ENCODE data around the gene CSE1L.
"Not testable (repeated sequence)": the region's sequence is repeated elsewhere in the genome, so short reads cannot be mapped to it uniquely, and the experiment has no call there.

CSE1L gene

DNA sequence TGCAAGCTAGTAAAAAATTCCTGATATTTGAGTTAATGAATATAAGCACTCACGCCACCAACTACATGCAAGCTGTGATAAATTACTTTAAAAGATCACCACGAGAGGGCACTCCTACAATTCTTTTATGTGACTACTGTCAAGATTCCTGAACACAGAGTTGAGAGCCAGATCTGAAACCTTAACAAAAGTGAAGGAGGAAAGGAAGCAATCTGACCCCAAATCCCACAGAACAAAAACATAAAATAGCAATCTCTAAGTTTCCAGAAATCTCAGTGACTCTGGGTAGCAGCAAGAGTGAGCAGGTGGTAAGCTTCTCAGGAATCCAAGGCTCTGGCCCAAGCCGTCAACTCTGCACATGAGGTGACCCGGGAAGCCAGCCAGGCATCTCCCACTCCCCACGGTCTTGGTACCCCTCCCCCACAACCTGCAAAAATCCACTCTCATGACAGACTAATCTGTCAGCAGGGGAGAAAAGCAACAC is 86.9 kb downstream of the CSE1L start:
- DNase-seq = peak; percentile 31

DNA sequence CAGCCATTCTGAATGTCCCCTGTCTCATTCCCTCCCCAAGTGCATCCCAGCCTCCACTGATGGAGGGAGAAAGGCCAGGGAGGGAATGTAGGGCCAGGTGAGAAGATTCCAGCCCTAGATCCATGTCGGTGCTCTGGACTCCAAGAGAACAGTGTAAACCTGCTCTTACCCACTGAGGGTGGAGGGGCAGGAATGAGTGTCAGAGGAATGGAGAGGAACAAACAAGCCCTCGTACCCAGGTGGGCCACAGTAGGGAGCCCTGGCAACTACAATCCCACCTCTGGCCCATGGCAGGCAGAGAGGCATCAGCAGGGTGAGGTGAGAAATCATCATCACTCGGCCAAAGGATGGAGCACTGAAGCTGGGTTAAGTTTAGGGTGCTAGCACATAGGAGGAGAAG is 87.5 kb downstream of the CSE1L start:
- no peak for DNase-seq

DNA sequence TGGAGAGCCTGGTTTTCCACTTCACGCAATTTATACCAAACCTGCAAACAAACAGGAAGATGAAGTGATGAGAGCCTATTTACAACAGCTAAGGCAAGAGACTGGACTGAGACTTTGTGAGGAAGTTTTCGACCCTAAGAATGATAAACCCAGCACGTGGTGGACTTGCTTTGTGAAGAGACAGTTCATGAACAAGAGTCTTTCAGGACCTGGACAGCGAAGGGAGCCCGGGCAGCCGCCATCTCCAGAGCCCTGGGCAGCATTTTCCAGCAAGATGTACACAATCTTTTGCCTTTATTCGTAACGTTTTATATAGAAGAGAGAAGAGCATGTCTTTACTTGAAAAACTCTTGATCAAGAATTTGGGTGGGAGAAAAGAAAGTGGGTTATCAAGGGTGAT is 88.7 kb downstream of the CSE1L start:
- not testable (repeated sequence) for DNase-seq

GRCh38 chr20:49136817-49137571 is 90.9 kb downstream of the CSE1L start:
- no peak for DNase-seq

- DNase-seq = no peak
Observed at GRCh38 chr20:49138431-49138830, 92.3 kb downstream of the CSE1L start.

DNA sequence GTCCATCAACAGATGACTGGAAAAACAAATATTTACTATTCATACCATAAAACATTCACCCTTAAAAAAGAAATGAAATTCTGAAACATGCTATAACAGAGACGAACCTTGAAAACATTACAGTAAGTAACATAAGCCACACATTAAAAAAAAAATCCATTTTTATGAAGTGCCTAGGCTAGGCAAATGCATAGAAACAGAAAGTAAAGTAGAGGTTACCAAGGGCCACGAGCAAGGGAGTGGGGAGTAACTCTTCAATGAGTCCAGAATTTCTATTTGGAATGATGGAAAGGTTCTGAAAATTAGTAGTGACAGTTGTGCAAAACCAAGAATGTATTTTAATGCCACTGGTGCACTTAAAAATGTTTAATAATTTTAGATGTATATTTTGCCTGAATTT is 94.3 kb downstream of the CSE1L start:
- no peak for DNase-seq

GRCh38 chr20:49140834-49141233 is 94.7 kb downstream of the CSE1L start:
- DNase-seq = peak; percentile 40
